NCI-H748 (cell line): ENCODE measurements around the gene OCEL1.

Experiments
- DNase-seq: peaks from one replicate; lab custom pipeline; 2025; ENCODE audit not compliant: unreplicated experiment; lab: John Stamatoyannopoulos, UW

OCEL1 gene

GRCh38 chr19:17209126-17210036, 16.6 kb upstream of the OCEL1 start:
- peak; percentile 9 for DNase-seq

- DNase-seq: no peak
Observed at GRCh38 chr19:17210296-17210695, 15.7 kb upstream of the OCEL1 start.

GRCh38 chr19:17211547-17212446, 14.2 kb upstream of the OCEL1 start:
- DNase-seq: no peak

GRCh38 chr19:17213334-17213733, 12.7 kb upstream of the OCEL1 start:
- DNase-seq: no peak

- DNase-seq: no peak
Observed at GRCh38 chr19:17214508-17215126, 11.4 kb upstream of the OCEL1 start.

GRCh38 chr19:17215127-17215971, 10.7 kb upstream of the OCEL1 start, which contains the start of gene USE1:
Gene USE1, plus strand, starts transcription at chr19:17215357. Its CDS starts 49 bp downstream, at chr19:17215406.
- peak; percentile 92 for DNase-seq

GRCh38 chr19:17216058-17216670, 9.9 kb upstream of the OCEL1 start:
- DNase-seq: peak; percentile 51

- DNase-seq: no peak
Observed at GRCh38 chr19:17219286-17219685, 6.7 kb upstream of the OCEL1 start.

GRCh38 chr19:17220207-17220758, 5.7 kb upstream of the OCEL1 start:
- no peak for DNase-seq

- DNase-seq: no peak
Observed at GRCh38 chr19:17225053-17225452, 973 bp upstream of the OCEL1 start.

GRCh38 chr19:17227798-17228367, 1.9 kb downstream of the OCEL1 start:
- DNase-seq: no peak

GRCh38 chr19:17229890-17230289, 3.9 kb downstream of the OCEL1 start:
- DNase-seq: no peak

GRCh38 chr19:17232258-17232657, 6.2 kb downstream of the OCEL1 start:
- DNase-seq: no peak

GRCh38 chr19:17234911-17235299, 8.9 kb downstream of the OCEL1 start:
- DNase-seq: peak; percentile 56

- peak; percentile 79 for DNase-seq
Observed at GRCh38 chr19:17235300-17235970, 9.4 kb downstream of the OCEL1 start.

GRCh38 chr19:17235971-17236777, 10.1 kb downstream of the OCEL1 start:
- DNase-seq: peak; percentile 32

- DNase-seq: no peak
Observed at GRCh38 chr19:17236811-17237543, 11.0 kb downstream of the OCEL1 start.
